A549 (cell line): ENCODE measurements around the gene MZT2B. TPM values are rescaled to one million over a fixed set of nuclear protein-coding genes. Genes with fewer than 3 reads are reported as not detected.
"Not testable (repeated sequence)": the region's sequence is repeated elsewhere in the genome, so short reads cannot be mapped to it uniquely, and the experiment has no call there.

Source experiments
- ATAC-seq, 2 experiments: fragments of 200-7000 bp in 1 of 2; fragments of >200 bp in 1 of 2; cut with Nextera tagmentation in 1 of 2; cut with Tn5 transposase in 1 of 2; 3 replicates each; pipeline versions ENCODE4 v1.8.0 to v1.9.1; 2018 to 2020; ENCODE audit warnings: mild to moderate bottlenecking in 1 of 2, moderate library complexity in 1 of 2
- CTCF ChIA-PET: fragments of 300-600 bp; sonication (Branson Sonifier 250); formaldehyde crosslinking; extraction: SDS; loops from one replicate; lab custom pipeline; 2021; ENCODE audit warnings: antibody characterized with exemption, inconsistent platforms; lab: Yijun Ruan, JAX
- POLR2A ChIA-PET: fragments of 350-600 bp; formaldehyde crosslinking; extraction: SDS; loops from one replicate; lab custom pipeline; 2021; ENCODE audit warnings: antibody characterized with exemption, inconsistent platforms; lab: Yijun Ruan, JAX
- DNase-seq, 2 experiments: peaks; one replicate each; pipeline versions ENCODE4 v3.0.0 to v3.0.0-alpha.2; 2011 to 2016; ENCODE audit warnings: low read depth in 1 of 2, low spot score in 1 of 2
- FAIRE-seq: peaks from 2 replicates; lab custom pipeline; 2011; peaks lifted over from hg19 to GRCh38; lab: Jason Lieb, UNC
- H3K27ac ChIP-seq, 2 experiments: fragments of >200 bp; sonication (Bioruptor Twin); formaldehyde crosslinking; 3 replicates each; pipeline ENCODE4 v1.5.1; 2016 to 2017
- H3K4me1 ChIP-seq: fragments of >200 bp; sonication (Bioruptor Twin); formaldehyde crosslinking; 3 replicates; pipeline ENCODE4 v1.6.1; 2016
- H3K4me2 ChIP-seq: fragments of >200 bp; sonication (Bioruptor Twin); formaldehyde crosslinking; 3 replicates; pipeline ENCODE4 v1.6.1; 2016
- H3K4me3 ChIP-seq: fragments of >200 bp; sonication (Bioruptor Twin); formaldehyde crosslinking; 3 replicates; pipeline ENCODE4 v1.5.1; 2016
- H3K9me3 ChIP-seq: fragments of >200 bp; sonication (Bioruptor Twin); formaldehyde crosslinking; 3 replicates; pipeline ENCODE4 v1.6.1; 2016
- CBX2 ChIP-seq: fragments of 200-600 bp; sonication (generic); IDR thresholded peaks from 2 replicates; pipeline ENCODE4 v1.6.1; 2016; ENCODE audit warnings: low read depth, mild to moderate bottlenecking, borderline replicate concordance
- CHD2 ChIP-seq: fragments of 150-350 bp; IDR thresholded peaks from 2 replicates; pipeline ENCODE4 v1.6.1; 2014; ENCODE audit warnings: low read length; ENCODE audit not compliant: partially characterized antibody
- ELK1 ChIP-seq: fragments of 150-350 bp; IDR thresholded peaks from 2 replicates; pipeline ENCODE4 v1.6.1; 2014; ENCODE audit warnings: low read depth, mild to moderate bottlenecking, low read length
- EP300 ChIP-seq, 2 experiments: fragments of >200 bp; sonication (Bioruptor Twin); formaldehyde crosslinking; IDR thresholded peaks; 2 replicates in 1 of 2; 3 replicates in 1 of 2; pipeline ENCODE4 v1.6.1; 2016 to 2017
- ESRRA ChIP-seq: fragments of 150-350 bp; IDR thresholded peaks from 2 replicates; pipeline ENCODE4 v1.6.1; 2014; ENCODE audit warnings: mild to moderate bottlenecking, low read length, borderline replicate concordance
- FOSL2 ChIP-seq, 2 experiments: fragments of 450-650 bp in 1 of 2; fragments of >200 bp in 1 of 2; sonication (Bioruptor Twin) in 1 of 2; formaldehyde crosslinking; IDR thresholded peaks; 2 replicates each; pipeline versions ENCODE4 v1.5.0 to v1.6.1; 2016 to 2020; ENCODE audit warnings: mild to moderate bottlenecking in 1 of 2, moderate library complexity in 1 of 2
- FOXS1 ChIP-seq: fragments of 250-450 bp; sonication (Bioruptor Pico); IDR thresholded peaks from 2 replicates; pipeline ENCODE4 v1.5.0; 2020; ENCODE audit warnings: mild to moderate bottlenecking, moderate library complexity
- HDAC2 ChIP-seq: fragments of 200-600 bp; sonication (generic); IDR thresholded peaks from 2 replicates; pipeline ENCODE4 v1.6.1; 2016
- HOXA7 ChIP-seq: fragments of 250-450 bp; sonication (Bioruptor Pico); IDR thresholded peaks from 2 replicates; pipeline ENCODE4 v1.5.0; 2020; ENCODE audit warnings: mild to moderate bottlenecking, moderate library complexity
- KDM5A ChIP-seq: fragments of 200-600 bp; sonication (generic); IDR thresholded peaks from 2 replicates; pipeline ENCODE4 v1.6.1; 2016; ENCODE audit warnings: antibody characterized with exemption, mild to moderate bottlenecking
- MAX ChIP-seq: IDR thresholded peaks from 2 replicates; pipeline ENCODE4 v1.6.1; 2012
- NPAS2 ChIP-seq: fragments of 250-450 bp; sonication (Bioruptor Pico); IDR thresholded peaks from 2 replicates; pipeline ENCODE4 v1.8.0; 2022; ENCODE audit warnings: mild to moderate bottlenecking, moderate library complexity, borderline replicate concordance
- PBX3 ChIP-seq: IDR thresholded peaks from 2 replicates; pipeline ENCODE4 v1.6.1; 2012
- POLR2AphosphoS2 ChIP-seq: conservative IDR thresholded peaks from 2 replicates; pipeline ENCODE4 v1.6.1; 2012; ENCODE audit warnings: low read length, improper control_type of control experiment, inconsistent platforms
- REST ChIP-seq: fragments of 200-600 bp; sonication (generic); IDR thresholded peaks from 2 replicates; pipeline ENCODE4 v1.6.1; 2016; ENCODE audit warnings: antibody characterized with exemption, mild to moderate bottlenecking, moderate library complexity
- RFX5 ChIP-seq: fragments of 450-650 bp; IDR thresholded peaks from 2 replicates; pipeline ENCODE4 v1.7.1; 2014; ENCODE audit warnings: antibody characterized with exemption, mild to moderate bottlenecking, moderate library complexity
- USF2 ChIP-seq: fragments of 450-650 bp; IDR thresholded peaks from 2 replicates; pipeline ENCODE4 v1.6.1; 2014; ENCODE audit warnings: antibody characterized with exemption
- ZFP36 ChIP-seq: fragments of 450-650 bp; IDR thresholded peaks from 2 replicates; pipeline ENCODE4 v1.6.1; 2014; ENCODE audit warnings: borderline replicate concordance; ENCODE audit not compliant: partially characterized antibody
- WGBS: methylation state at CpG from one replicate; pipeline ENCODE4 v1.1.6; 2017; ENCODE audit errors: missing lambda C conversion rate; 5-methylcytosine and 5-hydroxymethylcytosine counted together
- polyA plus RNA-seq, 4 experiments: library from polyadenylated mRNA; depleted of rRNA in 3 of 4; stranded (reverse); fragments of >200 nt; fragmentation: RNase III in 1 of 4; extraction: RNeasy Plus Mini Kit Qiagen cat#74134 plus additional on column Dnase treatment in 1 of 4; gene quantifications; 2 replicates in 3 of 4; 3 replicates in 1 of 4; pipeline ENCODE4 v1.2.3, GENCODE V29; 2011 to 2017

Gene MZT2B
- polyA plus RNA-seq, 2 of the 4 experiments (the other 2 are of a cell fraction) = 102 to 273 TPM

GRCh38 chr2:130187268-130187667 lies 5.2 kb downstream of the MZT2B start:
- FAIRE-seq = no peak
- no peak overlapping the region for H3K4me3 ChIP-seq
- TF ChIP-seq ELK1 (no peak), CHD2 (no peak), PBX3 (no peak), ZFP36 (no peak), POLR2AphosphoS2 (no peak), REST (no peak), NPAS2 (CRISPR knock-in tag) (no peak), MAX (no peak)
- TF ChIP-seq, all 56 proteins: peak for 0
- ChIA-PET CTCF (no interaction called here), POLR2A (interaction anchor here (2.1 kb wide), 1 partner anchor 1300 kb away, joined by 5 read pairs; no protein-coding TSS in a partner anchor)
- 87% methylated on average over 5 of the region's 8 CpGs for WGBS
- Histone ChIP-seq H3K9me3 (no peaks in the 10 kb centered on the region), H3K4me2 (no peak overlapping the region), H3K4me1 (peaks cover 9% of the 10 kb centered on the region; the same call in 2 of the 3 replicates), H3K27ac (no peak overlapping the region)
- DNase-seq (no peak), ATAC-seq (no peak)

- DNase-seq, H3K4me1 ChIP-seq, FAIRE-seq, H3K27ac ChIP-seq, H3K4me2 ChIP-seq, POLR2A ChIA-PET, H3K9me3 ChIP-seq, H3K4me3 ChIP-seq, ATAC-seq: not testable (repeated sequence)
- WGBS = 94% methylated on average over 17 of the region's 17 CpGs
- CTCF ChIA-PET = interaction anchor here (1.5 kb wide), 1 partner anchor 144 kb away, joined by 5 read pairs; no protein-coding TSS in a partner anchor
Observed at GRCh38 chr2:130187859-130188792, 6.1 kb downstream of the MZT2B start.

- H3K4me2 ChIP-seq, H3K9me3 ChIP-seq, DNase-seq, H3K27ac ChIP-seq, POLR2A ChIA-PET, ATAC-seq, FAIRE-seq, H3K4me3 ChIP-seq, H3K4me1 ChIP-seq: not testable (repeated sequence)
- WGBS = 94% methylated on average over 2 of the region's 4 CpGs
- CTCF ChIA-PET = interaction anchor here (1.5 kb wide), 1 partner anchor 144 kb away, joined by 5 read pairs; no protein-coding TSS in a partner anchor
Observed at GRCh38 chr2:130188958-130189357, 6.9 kb downstream of the MZT2B start.

GRCh38 chr2:130190237-130190636 lies 8.2 kb downstream of the MZT2B start:
- no peaks in the 10 kb centered on the region for H3K4me1 ChIP-seq
- 92% methylated on average over 13 of the region's 15 CpGs for WGBS
- no peak overlapping the region for H3K4me3 ChIP-seq
- FAIRE-seq (no peak), DNase-seq (no peak), ATAC-seq (peak; percentile 11 to 26; a peak in 1 of 6 replicates)
- CTCF ChIA-PET = no interaction called here
- H3K4me2 ChIP-seq = no peak overlapping the region
- no peaks in the 10 kb centered on the region for H3K9me3 ChIP-seq
- POLR2A ChIA-PET = interaction anchor here (0.7 kb wide), 2 partner anchors 35 to 112 kb away, joined by 3 to 5 read pairs; no protein-coding TSS in a partner anchor
- no peak overlapping the region for H3K27ac ChIP-seq
- TF ChIP-seq CBX2 (no peak), HDAC2 (no peak), RFX5 (no peak), FOSL2 (IDR thresholded peaks at IDR 0.05) (no peak), FOSL2 (CRISPR knock-in tag; IDR thresholded peaks at IDR 0.05) (no peak), FOXS1 (CRISPR knock-in tag) (no peak), EP300 (IDR thresholded peaks at IDR 0.05) (no peak), HOXA7 (no peak), USF2 (no peak), ELK1 (no peak), KDM5A (no peak), ESRRA (no peak)
